HepG2 (cell line): ENCODE data around the gene SAE1. TPM values are rescaled to one million over a fixed set of nuclear protein-coding genes. Genes with fewer than 3 reads are reported as not detected.

Source experiments
- AGO1 ChIP-seq: fragments of 200-400 bp; formaldehyde crosslinking; IDR thresholded peaks from 2 replicates; pipeline ENCODE4 v1.6.1; 2017; ENCODE audit warnings: mild to moderate bottlenecking, low read depth, low read length, moderate library complexity; ENCODE audit not compliant: poor library complexity, severe bottlenecking
- AKAP8 ChIP-seq: sonication (generic); formaldehyde crosslinking; IDR thresholded peaks from 2 replicates; pipeline ENCODE4 v1.5.1; 2020; ENCODE audit warnings: mild to moderate bottlenecking, missing genetic modification reagents
- DR1 ChIP-seq: sonication (generic); formaldehyde crosslinking; IDR thresholded peaks from 2 replicates; pipeline ENCODE4 v1.8.0; 2021; ENCODE audit warnings: mild to moderate bottlenecking, missing genetic modification reagents, inconsistent platforms
- GPN1 ChIP-seq: sonication (generic); formaldehyde crosslinking; IDR thresholded peaks from 2 replicates; pipeline ENCODE4 v1.5.1; 2020; ENCODE audit warnings: missing genetic modification reagents, borderline replicate concordance
- HOXA5 ChIP-seq: sonication (generic); formaldehyde crosslinking; IDR thresholded peaks from 2 replicates; pipeline ENCODE4 v1.4.0; 2020; ENCODE audit warnings: missing genetic modification reagents
- KDM3A ChIP-seq: IDR thresholded peaks from 2 replicates; pipeline ENCODE4 v1.6.1; 2018; ENCODE audit warnings: low read depth, missing compliant biosample characterization
- KMT2A ChIP-seq: sonication (generic); formaldehyde crosslinking; IDR thresholded peaks from 2 replicates; pipeline ENCODE4 v1.4.0; 2020; ENCODE audit warnings: missing genetic modification reagents
- MAFG ChIP-seq: sonication (generic); formaldehyde crosslinking; IDR thresholded peaks from 2 replicates; pipeline ENCODE4 v1.5.1; 2020; ENCODE audit warnings: mild to moderate bottlenecking, missing genetic modification reagents
- MBD4 ChIP-seq: IDR thresholded peaks from 2 replicates; pipeline ENCODE4 v1.6.1; 2012; ENCODE audit warnings: low read length, inconsistent platforms, borderline replicate concordance
- NFYC ChIP-seq: IDR thresholded peaks from 2 replicates; pipeline ENCODE4 v1.6.1; 2016; ENCODE audit warnings: missing genetic modification reagents, missing compliant biosample characterization
- SAFB2 ChIP-seq: sonication (generic); formaldehyde crosslinking; IDR thresholded peaks from 2 replicates; pipeline ENCODE4 v1.5.1; 2020; ENCODE audit warnings: missing genetic modification reagents, low read depth, mild to moderate bottlenecking, borderline replicate concordance
- SRSF4 ChIP-seq: fragments of 200-400 bp; formaldehyde crosslinking; IDR thresholded peaks from one replicate; pipeline ENCODE4 v1.6.1; 2018; ENCODE audit warnings: mild to moderate bottlenecking, low read depth, low read length, moderate library complexity; ENCODE audit not compliant: poor library complexity, severe bottlenecking
- ZC3H4 ChIP-seq: sonication (generic); formaldehyde crosslinking; IDR thresholded peaks from 2 replicates; pipeline ENCODE4 v1.4.0; 2020; ENCODE audit warnings: missing genetic modification reagents, borderline replicate concordance
- ZNF24 ChIP-seq: fragments of 450-650 bp; IDR thresholded peaks from 2 replicates; pipeline ENCODE4 v1.6.1; 2017; ENCODE audit warnings: antibody characterized with exemption, mild to moderate bottlenecking
- ZNF296 ChIP-seq: sonication (generic); formaldehyde crosslinking; conservative IDR thresholded peaks from 2 replicates; pipeline ENCODE4 v1.5.0; 2020; ENCODE audit warnings: mild to moderate bottlenecking, missing genetic modification reagents
- ZNF317 ChIP-seq: sonication (generic); formaldehyde crosslinking; IDR thresholded peaks from 2 replicates; pipeline ENCODE4 v1.5.0; 2020; ENCODE audit warnings: mild to moderate bottlenecking, missing genetic modification reagents
- ZSCAN12 ChIP-seq: sonication (generic); formaldehyde crosslinking; IDR thresholded peaks from 2 replicates; pipeline ENCODE4 v1.9.0; 2021; ENCODE audit warnings: mild to moderate bottlenecking, missing genetic modification reagents
- polyA plus RNA-seq, 8 experiments: library from polyadenylated mRNA; depleted of rRNA in 3 of 8; stranded (reverse) in 7 of 8; unstranded in 1 of 8; fragments of >200 nt; fragmentation: Illumina TruSeq in 4 of 8; extraction: Trizol in 4 of 8; gene quantifications; 2 replicates each; pipeline versions ENCODE4 v1.2.1 to v1.2.3, GENCODE V29; 2011 to 2016; ENCODE audit warnings: low read depth in 4 of 8, missing spikeins in 1 of 8, mixed read lengths in 1 of 8; ENCODE audit not compliant: insufficient read depth in 1 of 8
- total RNA-seq, 5 experiments: library from RNA; depleted of rRNA; stranded (reverse); fragments of >200 nt; fragmentation: Illumina TruSeq; extraction: Trizol; gene quantifications; 2 replicates each; pipeline ENCODE4 v1.2.3, GENCODE V29; 2016; ENCODE audit warnings: low read depth in 1 of 5
- TF ChIP-seq, protein P1 (sequence below): sonication (generic); formaldehyde crosslinking; IDR thresholded peaks from 2 replicates; pipeline ENCODE4 v1.4.0; 2020; ENCODE audit warnings: missing genetic modification reagents; ENCODE audit errors: not compliant biosample characterization
- TF ChIP-seq, protein P2 (sequence below): sonication (generic); formaldehyde crosslinking; IDR thresholded peaks from 2 replicates; pipeline ENCODE4 v1.5.0; 2020; ENCODE audit warnings: mild to moderate bottlenecking, missing genetic modification reagents, moderate library complexity
- TF ChIP-seq, protein P3 (sequence below): sonication (generic); formaldehyde crosslinking; IDR thresholded peaks from 2 replicates; pipeline ENCODE4 v1.5.1; 2020; ENCODE audit warnings: mild to moderate bottlenecking, missing genetic modification reagents, borderline replicate concordance
- TF ChIP-seq, protein P4 (sequence below): sonication (generic); formaldehyde crosslinking; IDR thresholded peaks from 2 replicates; pipeline ENCODE4 v1.4.0; 2020; ENCODE audit warnings: missing genetic modification reagents
- TF ChIP-seq, protein P5 (sequence below): IDR thresholded peaks from 2 replicates; pipeline ENCODE4 v1.6.1; 2016; ENCODE audit warnings: missing genetic modification reagents, missing compliant biosample characterization
- TF ChIP-seq, protein P6 (sequence below): sonication (generic); formaldehyde crosslinking; IDR thresholded peaks from 2 replicates; pipeline ENCODE4 v1.5.0; 2020; ENCODE audit warnings: mild to moderate bottlenecking, missing genetic modification reagents

SAE1 gene
- total and polyA plus RNA-seq, 2 of the 13 experiments (the other 11 are each of a cell fraction or from before 2014, with no cell fraction given), result 87.6 to 197 TPM

DNA sequence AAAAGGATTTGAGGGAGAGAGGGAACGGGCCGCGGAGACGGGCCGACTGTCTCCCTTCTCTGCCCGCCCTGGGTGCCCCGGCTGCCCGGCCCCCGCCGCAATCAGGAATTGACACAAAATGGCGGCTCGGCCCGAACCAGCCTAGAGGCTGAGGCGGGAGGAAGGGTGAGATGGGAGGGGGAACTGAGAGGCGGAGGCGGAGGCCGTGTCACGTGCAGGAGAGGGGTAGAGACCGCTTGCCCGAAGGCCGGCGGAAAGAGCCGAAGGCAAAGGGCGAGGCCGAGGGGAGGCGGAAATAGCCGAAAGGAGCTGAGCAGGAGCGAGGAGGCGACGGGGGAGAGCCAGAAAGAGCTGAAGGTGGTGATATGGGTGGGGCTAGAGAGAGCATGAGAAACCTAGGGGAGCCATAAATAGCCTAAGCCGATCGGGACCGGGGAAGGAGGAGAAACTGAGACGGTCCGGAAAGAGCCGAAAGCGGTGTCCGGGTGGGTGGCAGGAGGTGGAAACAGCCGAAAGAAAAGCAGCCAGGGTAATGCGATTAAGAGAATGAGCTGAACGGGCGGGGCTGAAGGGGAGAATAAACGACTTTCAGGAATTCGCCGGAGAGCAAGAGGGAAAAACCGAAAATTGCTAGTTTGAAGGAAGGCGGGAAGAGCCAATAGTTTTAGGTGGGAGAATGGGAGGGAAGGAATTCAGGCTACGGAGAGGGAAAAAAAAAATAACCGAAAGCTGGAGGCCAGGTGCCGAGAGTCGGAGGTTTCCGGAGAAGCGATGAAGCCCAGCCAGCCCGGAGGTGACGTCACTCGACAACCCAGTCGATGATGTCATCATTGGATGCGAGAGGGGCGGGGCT is 17.4 kb upstream of the SAE1 start, which contains the start of gene ZC3H4 (continued):
- TF ChIP-seq, protein P1, sequence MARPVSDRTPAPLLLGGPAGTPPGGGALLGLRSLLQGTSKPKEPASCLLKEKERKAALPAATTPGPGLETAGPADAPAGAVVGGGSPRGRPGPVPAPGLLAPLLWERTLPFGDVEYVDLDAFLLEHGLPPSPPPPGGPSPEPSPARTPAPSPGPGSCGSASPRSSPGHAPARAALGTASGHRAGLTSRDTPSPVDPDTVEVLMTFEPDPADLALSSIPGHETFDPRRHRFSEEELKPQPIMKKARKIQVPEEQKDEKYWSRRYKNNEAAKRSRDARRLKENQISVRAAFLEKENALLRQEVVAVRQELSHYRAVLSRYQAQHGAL (CRISPR knock-in tag), result peak; percentile 45
- TF ChIP-seq NFYC, result 0 out of 2 replicates have a peak, but pooled peaks have one; percentile 30
- TF ChIP-seq SRSF4, result no peak
- no peak for TF ChIP-seq ZNF24
- peak; percentile 56; the same call in 1 of the 2 replicates for TF ChIP-seq KDM3A (CRISPR knock-in tag)
- no peak for TF ChIP-seq ZSCAN12 (CRISPR knock-in tag)
- TF ChIP-seq DR1, result peak; percentile 90
- TF ChIP-seq KMT2A (CRISPR knock-in tag), result peak; percentile 71
- TF ChIP-seq, protein P2, sequence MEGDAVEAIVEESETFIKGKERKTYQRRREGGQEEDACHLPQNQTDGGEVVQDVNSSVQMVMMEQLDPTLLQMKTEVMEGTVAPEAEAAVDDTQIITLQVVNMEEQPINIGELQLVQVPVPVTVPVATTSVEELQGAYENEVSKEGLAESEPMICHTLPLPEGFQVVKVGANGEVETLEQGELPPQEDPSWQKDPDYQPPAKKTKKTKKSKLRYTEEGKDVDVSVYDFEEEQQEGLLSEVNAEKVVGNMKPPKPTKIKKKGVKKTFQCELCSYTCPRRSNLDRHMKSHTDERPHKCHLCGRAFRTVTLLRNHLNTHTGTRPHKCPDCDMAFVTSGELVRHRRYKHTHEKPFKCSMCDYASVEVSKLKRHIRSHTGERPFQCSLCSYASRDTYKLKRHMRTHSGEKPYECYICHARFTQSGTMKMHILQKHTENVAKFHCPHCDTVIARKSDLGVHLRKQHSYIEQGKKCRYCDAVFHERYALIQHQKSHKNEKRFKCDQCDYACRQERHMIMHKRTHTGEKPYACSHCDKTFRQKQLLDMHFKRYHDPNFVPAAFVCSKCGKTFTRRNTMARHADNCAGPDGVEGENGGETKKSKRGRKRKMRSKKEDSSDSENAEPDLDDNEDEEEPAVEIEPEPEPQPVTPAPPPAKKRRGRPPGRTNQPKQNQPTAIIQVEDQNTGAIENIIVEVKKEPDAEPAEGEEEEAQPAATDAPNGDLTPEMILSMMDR (CRISPR knock-in tag), result peak; percentile 0; the same call in 1 of the 2 replicates
- no peak for TF ChIP-seq MAFG
- TF ChIP-seq, protein P3, sequence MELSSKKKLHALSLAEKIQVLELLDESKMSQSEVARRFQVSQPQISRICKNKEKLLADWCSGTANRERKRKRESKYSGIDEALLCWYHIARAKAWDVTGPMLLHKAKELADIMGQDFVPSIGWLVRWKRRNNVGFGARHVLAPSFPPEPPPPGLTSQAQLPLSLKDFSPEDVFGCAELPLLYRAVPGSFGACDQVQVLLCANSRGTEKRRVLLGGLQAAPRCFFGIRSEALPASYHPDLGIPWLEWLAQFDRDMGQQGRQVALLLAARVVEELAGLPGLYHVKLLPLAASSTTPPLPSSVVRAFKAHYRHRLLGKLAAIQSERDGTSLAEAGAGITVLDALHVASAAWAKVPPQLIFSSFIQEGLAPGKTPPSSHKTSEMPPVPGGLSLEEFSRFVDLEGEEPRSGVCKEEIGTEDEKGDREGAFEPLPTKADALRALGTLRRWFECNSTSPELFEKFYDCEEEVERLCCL (CRISPR knock-in tag), result no peak
- peak; percentile 61 for TF ChIP-seq AGO1
- TF ChIP-seq, protein P4, sequence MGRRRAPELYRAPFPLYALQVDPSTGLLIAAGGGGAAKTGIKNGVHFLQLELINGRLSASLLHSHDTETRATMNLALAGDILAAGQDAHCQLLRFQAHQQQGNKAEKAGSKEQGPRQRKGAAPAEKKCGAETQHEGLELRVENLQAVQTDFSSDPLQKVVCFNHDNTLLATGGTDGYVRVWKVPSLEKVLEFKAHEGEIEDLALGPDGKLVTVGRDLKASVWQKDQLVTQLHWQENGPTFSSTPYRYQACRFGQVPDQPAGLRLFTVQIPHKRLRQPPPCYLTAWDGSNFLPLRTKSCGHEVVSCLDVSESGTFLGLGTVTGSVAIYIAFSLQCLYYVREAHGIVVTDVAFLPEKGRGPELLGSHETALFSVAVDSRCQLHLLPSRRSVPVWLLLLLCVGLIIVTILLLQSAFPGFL (CRISPR knock-in tag), result no peak
- no peak for TF ChIP-seq ZNF296
- peak; percentile 87 for TF ChIP-seq AKAP8
- TF ChIP-seq, protein P5, sequence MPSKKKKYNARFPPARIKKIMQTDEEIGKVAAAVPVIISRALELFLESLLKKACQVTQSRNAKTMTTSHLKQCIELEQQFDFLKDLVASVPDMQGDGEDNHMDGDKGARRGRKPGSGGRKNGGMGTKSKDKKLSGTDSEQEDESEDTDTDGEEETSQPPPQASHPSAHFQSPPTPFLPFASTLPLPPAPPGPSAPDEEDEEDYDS (CRISPR knock-in tag), result peak; percentile 87
- no peak for TF ChIP-seq MBD4
- peak; percentile 58 for TF ChIP-seq HOXA5 (CRISPR knock-in tag)
- 0 out of 2 replicates have a peak, but pooled peaks have one; percentile 17 for TF ChIP-seq SAFB2 (CRISPR knock-in tag)
- TF ChIP-seq, protein P6, sequence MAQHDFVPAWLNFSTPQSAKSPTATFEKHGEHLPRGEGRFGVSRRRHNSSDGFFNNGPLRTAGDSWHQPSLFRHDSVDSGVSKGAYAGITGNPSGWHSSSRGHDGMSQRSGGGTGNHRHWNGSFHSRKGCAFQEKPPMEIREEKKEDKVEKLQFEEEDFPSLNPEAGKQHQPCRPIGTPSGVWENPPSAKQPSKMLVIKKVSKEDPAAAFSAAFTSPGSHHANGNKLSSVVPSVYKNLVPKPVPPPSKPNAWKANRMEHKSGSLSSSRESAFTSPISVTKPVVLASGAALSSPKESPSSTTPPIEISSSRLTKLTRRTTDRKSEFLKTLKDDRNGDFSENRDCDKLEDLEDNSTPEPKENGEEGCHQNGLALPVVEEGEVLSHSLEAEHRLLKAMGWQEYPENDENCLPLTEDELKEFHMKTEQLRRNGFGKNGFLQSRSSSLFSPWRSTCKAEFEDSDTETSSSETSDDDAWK, result no peak
- peak; percentile 26 for TF ChIP-seq ZNF317 (CRISPR knock-in tag)
- TF ChIP-seq GPN1 (CRISPR knock-in tag), result no peak
- peak; percentile 1; the same call in 1 of the 2 replicates for TF ChIP-seq ZC3H4 (CRISPR knock-in tag)
